ENCODE results near the gene NAALADL2. TPM values are rescaled to one million over a fixed set of nuclear protein-coding genes. Genes with fewer than 3 reads are reported as not detected.

NAALADL2 gene
- polyA plus RNA-seq, 3 donors = not detected

DNA sequence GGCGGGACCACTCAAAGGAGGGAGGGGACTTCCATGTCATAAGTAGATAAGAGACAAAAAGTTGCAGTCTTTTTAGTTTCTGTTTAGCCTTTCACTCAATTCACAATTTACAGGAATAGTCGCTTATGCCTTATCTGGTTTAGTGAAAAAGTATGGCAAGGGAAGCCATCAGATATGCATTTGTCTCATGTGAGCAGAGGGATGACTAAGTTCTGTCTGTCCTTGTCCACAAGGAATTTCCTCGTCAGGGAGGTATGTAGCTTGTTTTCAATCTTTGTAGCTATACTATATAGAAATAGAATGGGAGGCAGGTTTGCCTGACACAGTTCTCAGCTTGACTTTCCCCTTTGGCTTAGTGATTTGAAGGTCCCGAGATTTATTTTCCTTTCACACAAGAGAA, 882.8 kb downstream of the NAALADL2 start:
- Mint-ChIP-seq H3K36me3 (no peaks in the 10 kb centered on the region), H3K4me3 (no peak overlapping the region), H3K9me3 (peaks cover 2 to 11% (median 10%) of the 10 kb centered on the region in 7 donors), H3K4me1 (no peaks in the 10 kb centered on the region), H3K27ac (no peak overlapping the region), H3K27me3 (ENCODE audit: low read depth in 3 of 3) (no peaks in the 10 kb centered on the region)
- Histone ChIP-seq H3K27me3 (ENCODE audit: control insufficient read depth in 2 of 2, insufficient read depth in 2 of 2, low read length in 2 of 2) (no peaks in the 10 kb centered on the region), H3K79me2 (ENCODE audit: insufficient read depth, low read length) (no peaks in the 10 kb centered on the region), H3K9ac (ENCODE audit: insufficient read depth, low read length, poor library complexity, severe bottlenecking) (no peak overlapping the region), H3K9me3 (replicated peaks in 1 of 2; ENCODE audit: control insufficient read depth in 1 of 2, insufficient read depth in 1 of 2, low read length in 2 of 2) (peaks cover 0 to 10% of the 10 kb centered on the region in 2 donors), H3K36me3 (replicated peaks in 1 of 2; ENCODE audit: control insufficient read depth in 1 of 2, insufficient read depth in 2 of 2, low read length in 2 of 2) (no peaks in the 10 kb centered on the region), H3K4me3 (replicated peaks in 1 of 3; ENCODE audit: low read depth in 2 of 3, low read length in 3 of 3) (no peak overlapping the region), H4K20me1 (ENCODE audit: insufficient read depth, low read length) (no peaks in the 10 kb centered on the region), H3K27ac (ENCODE audit: low read depth in 1 of 2, low read length in 2 of 2) (no peak overlapping the region), H2AFZ (ENCODE audit: insufficient read depth, low read depth, low read length, poor library complexity, severe bottlenecking) (no peak overlapping the region), H3K4me2 (replicated peaks; ENCODE audit: extremely low read depth, low read length, poor library complexity, severe bottlenecking) (no peak overlapping the region), H3K4me1 (ENCODE audit: control insufficient read depth in 1 of 2, insufficient read depth in 2 of 2, low read length in 2 of 2) (no peaks in the 10 kb centered on the region)
- TF ChIP-seq, protein P1, sequence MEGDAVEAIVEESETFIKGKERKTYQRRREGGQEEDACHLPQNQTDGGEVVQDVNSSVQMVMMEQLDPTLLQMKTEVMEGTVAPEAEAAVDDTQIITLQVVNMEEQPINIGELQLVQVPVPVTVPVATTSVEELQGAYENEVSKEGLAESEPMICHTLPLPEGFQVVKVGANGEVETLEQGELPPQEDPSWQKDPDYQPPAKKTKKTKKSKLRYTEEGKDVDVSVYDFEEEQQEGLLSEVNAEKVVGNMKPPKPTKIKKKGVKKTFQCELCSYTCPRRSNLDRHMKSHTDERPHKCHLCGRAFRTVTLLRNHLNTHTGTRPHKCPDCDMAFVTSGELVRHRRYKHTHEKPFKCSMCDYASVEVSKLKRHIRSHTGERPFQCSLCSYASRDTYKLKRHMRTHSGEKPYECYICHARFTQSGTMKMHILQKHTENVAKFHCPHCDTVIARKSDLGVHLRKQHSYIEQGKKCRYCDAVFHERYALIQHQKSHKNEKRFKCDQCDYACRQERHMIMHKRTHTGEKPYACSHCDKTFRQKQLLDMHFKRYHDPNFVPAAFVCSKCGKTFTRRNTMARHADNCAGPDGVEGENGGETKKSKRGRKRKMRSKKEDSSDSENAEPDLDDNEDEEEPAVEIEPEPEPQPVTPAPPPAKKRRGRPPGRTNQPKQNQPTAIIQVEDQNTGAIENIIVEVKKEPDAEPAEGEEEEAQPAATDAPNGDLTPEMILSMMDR (IDR thresholded peaks at IDR 0.05) = no peak
- DNase-seq = no peak
- no CpG with 5 or more reads among the region's 4 CpGs for WGBS (ENCODE audit: insufficient coverage)
- intact Hi-C loops (cut with micrococcal nuclease) = no loop called here

DNA sequence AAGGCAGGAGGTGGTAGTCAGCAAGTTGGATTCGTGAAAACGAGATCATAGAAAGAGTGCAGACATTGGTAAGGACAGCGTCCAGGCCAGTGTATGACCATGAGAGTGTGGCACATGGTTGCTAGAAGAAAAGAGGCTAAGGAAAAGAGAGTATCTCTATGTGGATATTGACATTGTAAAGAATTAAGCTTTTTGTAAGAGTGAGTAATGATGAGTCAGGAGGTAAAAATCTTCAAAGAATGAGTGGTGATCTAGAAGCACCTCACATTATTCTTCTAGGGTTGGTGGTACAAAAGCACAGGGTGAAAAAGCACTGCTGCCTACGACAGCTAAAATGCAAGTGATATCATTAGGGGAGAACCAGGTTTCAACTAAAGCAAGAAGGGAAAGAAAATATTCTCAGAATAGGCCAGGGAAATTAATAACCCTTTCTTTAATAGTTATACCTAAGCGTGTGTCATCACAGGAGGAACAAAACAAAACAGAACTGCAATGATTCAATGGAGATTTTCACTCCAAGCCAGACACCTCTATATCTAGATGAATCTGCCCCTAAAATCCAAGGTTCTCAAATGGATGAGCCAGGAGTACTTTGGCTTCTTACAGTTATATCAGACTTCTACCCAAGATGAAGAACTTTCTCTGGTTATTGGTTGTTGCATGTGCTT, 884.7 kb downstream of the NAALADL2 start:
- H3K9me3 ChIP-seq (replicated peaks in 1 of 2; ENCODE audit: control insufficient read depth in 1 of 2, insufficient read depth in 1 of 2, low read length in 2 of 2) = peaks cover 0 to 10% of the 10 kb centered on the region in 2 donors
- no peak overlapping the region for H3K4me3 ChIP-seq (replicated peaks in 1 of 3; ENCODE audit: low read depth in 2 of 3, low read length in 3 of 3)
- no peaks in the 10 kb centered on the region for H3K27me3 ChIP-seq (ENCODE audit: control insufficient read depth in 2 of 2, insufficient read depth in 2 of 2, low read length in 2 of 2)
- H3K27ac ChIP-seq (ENCODE audit: low read depth in 1 of 2, low read length in 2 of 2) = no peak overlapping the region
- no peak overlapping the region for H3K4me2 ChIP-seq (replicated peaks; ENCODE audit: extremely low read depth, low read length, poor library complexity, severe bottlenecking)
- H3K27me3 Mint-ChIP-seq (ENCODE audit: low read depth in 3 of 3) = no peaks in the 10 kb centered on the region
- intact Hi-C loops (cut with micrococcal nuclease) = no loop called here
- no peak overlapping the region for H3K27ac Mint-ChIP-seq
- WGBS (ENCODE audit: insufficient coverage) = 82% methylated on average over 3 of the region's 5 CpGs
- H2AFZ ChIP-seq (ENCODE audit: insufficient read depth, low read depth, low read length, poor library complexity, severe bottlenecking) = no peak overlapping the region
- peaks cover 2 to 11% (median 10%) of the 10 kb centered on the region in 7 donors for H3K9me3 Mint-ChIP-seq
- H3K4me3 Mint-ChIP-seq = no peak overlapping the region
- H3K4me1 ChIP-seq (ENCODE audit: control insufficient read depth in 1 of 2, insufficient read depth in 2 of 2, low read length in 2 of 2) = no peaks in the 10 kb centered on the region
- no peaks in the 10 kb centered on the region for H4K20me1 ChIP-seq (ENCODE audit: insufficient read depth, low read length)
- no peaks in the 10 kb centered on the region for H3K4me1 Mint-ChIP-seq
- no peaks in the 10 kb centered on the region for H3K36me3 ChIP-seq (replicated peaks in 1 of 2; ENCODE audit: control insufficient read depth in 1 of 2, insufficient read depth in 2 of 2, low read length in 2 of 2)
- no peaks in the 10 kb centered on the region for H3K36me3 Mint-ChIP-seq
- DNase-seq = no peak
- no peak overlapping the region for H3K9ac ChIP-seq (ENCODE audit: insufficient read depth, low read length, poor library complexity, severe bottlenecking)
- TF ChIP-seq, protein P1 (IDR thresholded peaks at IDR 0.05) = no peak
- H3K79me2 ChIP-seq (ENCODE audit: insufficient read depth, low read length) = no peaks in the 10 kb centered on the region

Data from CD14-positive monocyte (primary cell).